ENCODE measurements around the gene ACER1. TPM values are rescaled to one million over a fixed set of nuclear protein-coding genes. Genes with fewer than 3 reads are reported as not detected.
A peak's percentile ranks its signal among the peaks of the same experiment; 100 is the strongest.

ACER1 gene
- total and polyA plus RNA-seq, 2 of the 13 experiments (the other 11 are each of a cell fraction or from before 2014, with no cell fraction given): not detected

- TF ChIP-seq AFF4 (CRISPR knock-in tag; IDR thresholded peaks at IDR 0.05) (no peak), ZSCAN22 (CRISPR knock-in tag; IDR thresholded peaks at IDR 0.05) (no peak), ZNF362 (CRISPR knock-in tag; IDR thresholded peaks at IDR 0.05; ENCODE audit: borderline replicate concordance) (peak; percentile 27; the same call in 1 of the 2 replicates), EP300 (IDR thresholded peaks at IDR 0.05; ENCODE audit: low read depth in 2 of 2, low read length in 2 of 2) (peak; percentile 49 to 54; a peak in 2 of 4 replicates), EP300 (CRISPR knock-in tag; IDR thresholded peaks at IDR 0.05; ENCODE audit: borderline replicate concordance) (no peak; the same call in 1 of the 2 replicates), ZMYM3 (CRISPR knock-in tag; IDR thresholded peaks at IDR 0.05) (peak; percentile 63; the same call in 1 of the 2 replicates), ZNF264 (CRISPR knock-in tag; IDR thresholded peaks at IDR 0.05) (0 out of 2 replicates have a peak, but pooled peaks have one; percentile 21), AGO2 (optimal IDR thresholded peaks at IDR 0.05; ENCODE audit: low read depth, low read length) (peak; percentile 22), HDAC1 (CRISPR knock-in tag; IDR thresholded peaks at IDR 0.05) (peak; percentile 41; the same call in 1 of the 2 replicates), THYN1 (CRISPR knock-in tag; IDR thresholded peaks at IDR 0.05; ENCODE audit: borderline replicate concordance, low read depth) (no peak), NFAT5 (CRISPR knock-in tag; IDR thresholded peaks at IDR 0.05) (no peak), DR1 (CRISPR knock-in tag; IDR thresholded peaks at IDR 0.05) (no peak), ZNF747 (CRISPR knock-in tag; IDR thresholded peaks at IDR 0.05; ENCODE audit: borderline replicate concordance) (peak; percentile 45; the same call in 1 of the 2 replicates), EZH2 (conservative IDR thresholded peaks at IDR 0.05; ENCODE audit: low read depth, low read length) (no peak), ZNF33A (CRISPR knock-in tag; IDR thresholded peaks at IDR 0.05; ENCODE audit: borderline replicate concordance) (no peak)
- TF ChIP-seq, protein P1, sequence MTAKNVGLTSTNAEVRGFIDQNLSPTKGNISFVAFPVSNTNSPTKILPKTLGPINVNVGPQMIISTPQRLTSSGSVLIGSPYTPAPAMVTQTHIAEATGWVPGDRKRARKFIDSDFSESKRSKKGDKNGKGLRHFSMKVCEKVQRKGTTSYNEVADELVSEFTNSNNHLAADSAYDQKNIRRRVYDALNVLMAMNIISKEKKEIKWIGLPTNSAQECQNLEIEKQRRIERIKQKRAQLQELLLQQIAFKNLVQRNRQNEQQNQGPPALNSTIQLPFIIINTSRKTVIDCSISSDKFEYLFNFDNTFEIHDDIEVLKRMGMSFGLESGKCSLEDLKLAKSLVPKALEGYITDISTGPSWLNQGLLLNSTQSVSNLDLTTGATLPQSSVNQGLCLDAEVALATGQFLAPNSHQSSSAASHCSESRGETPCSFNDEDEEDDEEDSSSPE (CRISPR knock-in tag; IDR thresholded peaks at IDR 0.05): peak; percentile 85
These were observed 59.5 kb downstream of the ACER1 start (continued) for GRCh38 chr19:6273701-6274601.
